ENCODE measurements around the gene EXOC6. TPM values are rescaled to one million over a fixed set of nuclear protein-coding genes. Genes with fewer than 3 reads are reported as not detected.
A peak's percentile ranks its signal among the peaks of the same experiment; 100 is the strongest.

EXOC6 gene
- total RNA-seq, 1 experiment from 2014 or later, result 6.2 TPM

GRCh38 chr10:92847202-92847864 is 987 bp upstream of the EXOC6 start:
- H3K36me3 ChIP-seq (replicated peaks; ENCODE audit: control insufficient read depth, insufficient read depth, low read length), result no peaks in the 10 kb centered on the region
- H3K4me3 ChIP-seq (ENCODE audit: insufficient read depth, low read depth, low read length), result no peak overlapping the region; the same call in 1 of the 2 replicates
- no peak for DNase-seq
- peaks cover 18% of the 10 kb centered on the region for H3K27me3 ChIP-seq (ENCODE audit: control insufficient read depth, insufficient read depth, low read length)

GRCh38 chr10:92848037-92848440 is 281 bp upstream of the EXOC6 start:
- DNase-seq, result peak; percentile 93
- Histone ChIP-seq H3K27me3 (ENCODE audit: control insufficient read depth, insufficient read depth, low read length) (peaks cover 18% of the 10 kb centered on the region), H3K36me3 (replicated peaks; ENCODE audit: control insufficient read depth, insufficient read depth, low read length) (no peaks in the 10 kb centered on the region), H3K4me3 (ENCODE audit: insufficient read depth, low read depth, low read length) (peak overlapping the region; percentile 69)

GRCh38 chr10:92849234-92849525 is 860 bp downstream of the EXOC6 start:
- DNase-seq, result no peak
- peak overlapping the region; percentile 69 for H3K4me3 ChIP-seq (ENCODE audit: insufficient read depth, low read depth, low read length)
- H3K36me3 ChIP-seq (replicated peaks; ENCODE audit: control insufficient read depth, insufficient read depth, low read length), result no peaks in the 10 kb centered on the region
- H3K27me3 ChIP-seq (ENCODE audit: control insufficient read depth, insufficient read depth, low read length), result peaks cover 18% of the 10 kb centered on the region

- H3K36me3 ChIP-seq (replicated peaks; ENCODE audit: control insufficient read depth, insufficient read depth, low read length), result no peaks in the 10 kb centered on the region
- peaks cover 18% of the 10 kb centered on the region for H3K27me3 ChIP-seq (ENCODE audit: control insufficient read depth, insufficient read depth, low read length)
- no peak for DNase-seq
- H3K4me3 ChIP-seq (ENCODE audit: insufficient read depth, low read depth, low read length), result no peak overlapping the region; the same call in 1 of the 2 replicates
Observed at GRCh38 chr10:92849576-92850090, 1.3 kb downstream of the EXOC6 start.

GRCh38 chr10:92850185-92850584 is 1.9 kb downstream of the EXOC6 start:
- Histone ChIP-seq H3K27me3 (ENCODE audit: control insufficient read depth, insufficient read depth, low read length) (peaks cover 18% of the 10 kb centered on the region), H3K4me3 (ENCODE audit: insufficient read depth, low read depth, low read length) (no peak overlapping the region), H3K36me3 (replicated peaks; ENCODE audit: control insufficient read depth, insufficient read depth, low read length) (no peaks in the 10 kb centered on the region)
- no peak for DNase-seq

- no peaks in the 10 kb centered on the region for H3K36me3 ChIP-seq (replicated peaks; ENCODE audit: control insufficient read depth, insufficient read depth, low read length)
- H3K4me3 ChIP-seq (ENCODE audit: insufficient read depth, low read depth, low read length), result no peak overlapping the region
- no peak for DNase-seq
- H3K27me3 ChIP-seq (ENCODE audit: control insufficient read depth, insufficient read depth, low read length), result peaks cover 18% of the 10 kb centered on the region
Observed at GRCh38 chr10:92851003-92851402, 2.7 kb downstream of the EXOC6 start.

- no peak for DNase-seq
- Histone ChIP-seq H3K4me3 (ENCODE audit: insufficient read depth, low read depth, low read length) (no peak overlapping the region), H3K36me3 (replicated peaks; ENCODE audit: control insufficient read depth, insufficient read depth, low read length) (no peaks in the 10 kb centered on the region), H3K27me3 (ENCODE audit: control insufficient read depth, insufficient read depth, low read length) (no peaks in the 10 kb centered on the region)
Observed at GRCh38 chr10:92855560-92855959, 7.2 kb downstream of the EXOC6 start.

- Histone ChIP-seq H3K4me3 (ENCODE audit: insufficient read depth, low read depth, low read length) (no peak overlapping the region), H3K36me3 (replicated peaks; ENCODE audit: control insufficient read depth, insufficient read depth, low read length) (no peaks in the 10 kb centered on the region), H3K27me3 (ENCODE audit: control insufficient read depth, insufficient read depth, low read length) (no peaks in the 10 kb centered on the region)
- no peak for DNase-seq
Observed at GRCh38 chr10:92857904-92858514, 9.7 kb downstream of the EXOC6 start.

- no peaks in the 10 kb centered on the region for H3K27me3 ChIP-seq (ENCODE audit: control insufficient read depth, insufficient read depth, low read length)
- H3K36me3 ChIP-seq (replicated peaks; ENCODE audit: control insufficient read depth, insufficient read depth, low read length), result no peaks in the 10 kb centered on the region
- H3K4me3 ChIP-seq (ENCODE audit: insufficient read depth, low read depth, low read length), result no peak overlapping the region
- DNase-seq, result no peak
Observed at GRCh38 chr10:92867235-92867634, 18.9 kb downstream of the EXOC6 start.

GRCh38 chr10:92868036-92868435 is 19.7 kb downstream of the EXOC6 start:
- Histone ChIP-seq H3K27me3 (ENCODE audit: control insufficient read depth, insufficient read depth, low read length) (no peaks in the 10 kb centered on the region), H3K36me3 (replicated peaks; ENCODE audit: control insufficient read depth, insufficient read depth, low read length) (no peaks in the 10 kb centered on the region), H3K4me3 (ENCODE audit: insufficient read depth, low read depth, low read length) (no peak overlapping the region)
- no peak for DNase-seq

GRCh38 chr10:92868557-92868956 is 20.2 kb downstream of the EXOC6 start:
- DNase-seq, result no peak
- H3K4me3 ChIP-seq (ENCODE audit: insufficient read depth, low read depth, low read length), result no peak overlapping the region
- no peaks in the 10 kb centered on the region for H3K36me3 ChIP-seq (replicated peaks; ENCODE audit: control insufficient read depth, insufficient read depth, low read length)
- H3K27me3 ChIP-seq (ENCODE audit: control insufficient read depth, insufficient read depth, low read length), result no peaks in the 10 kb centered on the region

- Histone ChIP-seq H3K36me3 (replicated peaks; ENCODE audit: control insufficient read depth, insufficient read depth, low read length) (no peaks in the 10 kb centered on the region), H3K4me3 (ENCODE audit: insufficient read depth, low read depth, low read length) (no peak overlapping the region), H3K27me3 (ENCODE audit: control insufficient read depth, insufficient read depth, low read length) (no peaks in the 10 kb centered on the region)
- DNase-seq, result no peak
Observed at GRCh38 chr10:92873029-92873428, 24.7 kb downstream of the EXOC6 start.

GRCh38 chr10:92876509-92877036 is 28.3 kb downstream of the EXOC6 start:
- no peak for DNase-seq
- Histone ChIP-seq H3K36me3 (replicated peaks; ENCODE audit: control insufficient read depth, insufficient read depth, low read length) (no peaks in the 10 kb centered on the region), H3K27me3 (ENCODE audit: control insufficient read depth, insufficient read depth, low read length) (no peaks in the 10 kb centered on the region), H3K4me3 (ENCODE audit: insufficient read depth, low read depth, low read length) (no peak overlapping the region)

GRCh38 chr10:92880233-92880861 is 32.0 kb downstream of the EXOC6 start:
- Histone ChIP-seq H3K36me3 (replicated peaks; ENCODE audit: control insufficient read depth, insufficient read depth, low read length) (no peaks in the 10 kb centered on the region), H3K4me3 (ENCODE audit: insufficient read depth, low read depth, low read length) (no peak overlapping the region), H3K27me3 (ENCODE audit: control insufficient read depth, insufficient read depth, low read length) (no peaks in the 10 kb centered on the region)
- peak; percentile 13 for DNase-seq

- H3K4me3 ChIP-seq (ENCODE audit: insufficient read depth, low read depth, low read length), result no peak overlapping the region
- DNase-seq, result no peak
- no peaks in the 10 kb centered on the region for H3K27me3 ChIP-seq (ENCODE audit: control insufficient read depth, insufficient read depth, low read length)
- no peaks in the 10 kb centered on the region for H3K36me3 ChIP-seq (replicated peaks; ENCODE audit: control insufficient read depth, insufficient read depth, low read length)
Observed at GRCh38 chr10:92880917-92881316, 32.6 kb downstream of the EXOC6 start.

Data from H7 (cell line).